Neural cell (in vitro differentiated cells): ENCODE measurements around the gene NME3.

ENCODE experiments used
- EP300 ChIP-seq: fragments of 450-650 bp; conservative IDR thresholded peaks from 2 replicates; pipeline ENCODE4 v1.6.1; 2014; ENCODE audit warnings: antibody characterized with exemption, mild to moderate bottlenecking, moderate library complexity; ENCODE audit not compliant: poor library complexity, severe bottlenecking
- EZH2 ChIP-seq: fragments of 200-600, 300-800 bp; shearing (Covaris generic), sonication (generic); IDR thresholded peaks from 2 replicates; pipeline ENCODE4 v1.6.1; 2014; ENCODE audit warnings: antibody characterized with exemption, low read length, borderline replicate concordance, mild to moderate bottlenecking; ENCODE audit not compliant: insufficient read depth, poor library complexity, severe bottlenecking
- TF ChIP-seq, protein P1 (sequence below): fragments of 450-650 bp; IDR thresholded peaks from 2 replicates; pipeline ENCODE4 v1.5.1; 2014; ENCODE audit warnings: antibody characterized with exemption, mild to moderate bottlenecking, moderate library complexity; ENCODE audit not compliant: poor library complexity, severe bottlenecking

DNA sequence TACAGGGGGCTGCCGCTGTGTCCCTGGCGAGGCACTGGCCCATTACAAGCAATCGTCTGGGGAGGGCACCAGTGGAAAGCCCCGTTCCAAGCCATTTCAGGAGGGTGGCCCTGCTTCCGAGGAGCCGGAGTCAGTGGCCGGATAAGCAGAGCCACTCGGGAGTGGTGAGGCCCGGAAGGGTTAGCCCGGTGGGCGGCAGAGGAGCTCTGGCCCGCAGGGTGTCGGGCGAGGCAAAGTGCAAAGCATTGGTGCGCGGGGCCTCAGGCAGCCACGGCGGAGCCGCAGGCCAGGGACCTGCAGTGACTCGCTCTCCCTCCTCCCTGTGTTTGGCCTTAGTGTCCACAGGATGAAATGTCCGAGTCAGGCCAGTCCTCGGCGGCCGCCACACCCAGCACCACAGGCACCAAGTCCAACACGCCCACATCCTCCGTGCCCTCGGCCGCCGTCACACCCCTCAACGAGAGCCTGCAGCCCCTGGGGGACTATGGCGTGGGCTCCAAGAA lies 24.6 kb downstream of the NME3 start:
- TF ChIP-seq EP300 (no peak), EZH2 (no peak)
- TF ChIP-seq, protein P1, sequence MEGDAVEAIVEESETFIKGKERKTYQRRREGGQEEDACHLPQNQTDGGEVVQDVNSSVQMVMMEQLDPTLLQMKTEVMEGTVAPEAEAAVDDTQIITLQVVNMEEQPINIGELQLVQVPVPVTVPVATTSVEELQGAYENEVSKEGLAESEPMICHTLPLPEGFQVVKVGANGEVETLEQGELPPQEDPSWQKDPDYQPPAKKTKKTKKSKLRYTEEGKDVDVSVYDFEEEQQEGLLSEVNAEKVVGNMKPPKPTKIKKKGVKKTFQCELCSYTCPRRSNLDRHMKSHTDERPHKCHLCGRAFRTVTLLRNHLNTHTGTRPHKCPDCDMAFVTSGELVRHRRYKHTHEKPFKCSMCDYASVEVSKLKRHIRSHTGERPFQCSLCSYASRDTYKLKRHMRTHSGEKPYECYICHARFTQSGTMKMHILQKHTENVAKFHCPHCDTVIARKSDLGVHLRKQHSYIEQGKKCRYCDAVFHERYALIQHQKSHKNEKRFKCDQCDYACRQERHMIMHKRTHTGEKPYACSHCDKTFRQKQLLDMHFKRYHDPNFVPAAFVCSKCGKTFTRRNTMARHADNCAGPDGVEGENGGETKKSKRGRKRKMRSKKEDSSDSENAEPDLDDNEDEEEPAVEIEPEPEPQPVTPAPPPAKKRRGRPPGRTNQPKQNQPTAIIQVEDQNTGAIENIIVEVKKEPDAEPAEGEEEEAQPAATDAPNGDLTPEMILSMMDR = no peak
